Lower lobe of right lung (tissue), 2 donors: ENCODE measurements around the gene LRIG1. TPM values are rescaled to one million over a fixed set of nuclear protein-coding genes. Genes with fewer than 3 reads are reported as not detected.

ENCODE experiments used
- ATAC-seq, 2 donors: fragments of 200-7000 bp; cut with Tn5 transposase; one replicate each; pipeline ENCODE4 v1.9.1; 2020 to 2022; ENCODE audit warnings: mild to moderate bottlenecking in 2 of 2, moderate library complexity in 2 of 2
- DNase-seq: peaks from one replicate; pipeline ENCODE4 v3.0.0-alpha.2; 2020
- H3K27ac ChIP-seq: fragments of 200-600 bp; one replicate; pipeline ENCODE4 v1.8.0; 2022
- H3K27me3 ChIP-seq: fragments of 200-600 bp; one replicate; pipeline ENCODE4 v1.8.0; 2022; ENCODE audit warnings: low read depth
- H3K36me3 ChIP-seq: fragments of 200-600 bp; one replicate; pipeline ENCODE4 v1.8.0; 2022; ENCODE audit warnings: mild to moderate bottlenecking
- H3K4me1 ChIP-seq: fragments of 200-600 bp; one replicate; pipeline ENCODE4 v1.8.0; 2022
- H3K4me3 ChIP-seq: fragments of 200-600 bp; one replicate; pipeline ENCODE4 v1.8.0; 2022; ENCODE audit warnings: mild to moderate bottlenecking
- H3K9me3 ChIP-seq: fragments of 200-600 bp; one replicate; pipeline ENCODE4 v1.8.0; 2022
- intact Hi-C: fragments of 100-400 bp; cut with DNase I; formaldehyde crosslinking; loops from one replicate; pipeline ENCODE4 v1.11.0; 2022
- total RNA-seq: library from RNA; stranded (reverse); fragmentation: NEBNext Ultra II Directional; extraction: Animal tissue kit (Norgen Biotek cat#: 25700); gene quantifications from one replicate; pipeline ENCODE4 v1.2.1, GENCODE V29; 2021
- TF ChIP-seq, protein P1 (sequence below): fragments of 200-600 bp; IDR thresholded peaks from one replicate; pipeline ENCODE4 v1.8.0; 2022; ENCODE audit warnings: antibody characterized with exemption, mild to moderate bottlenecking
- donor health status: DM: no; HTN: yes; CAD: no; lungs with severe emphysema.

Gene LRIG1
- total RNA-seq, 1 donor from 2014 or later = 54.2 TPM

- Histone ChIP-seq H3K4me1 (no peaks in the 10 kb centered on the region), H3K27ac (no peak overlapping the region), H3K4me3 (no peak overlapping the region), H3K9me3 (no peaks in the 10 kb centered on the region), H3K36me3 (no peaks in the 10 kb centered on the region), H3K27me3 (no peaks in the 10 kb centered on the region)
- peak in 1 of 2 donors; percentile 26 for ATAC-seq
- TF ChIP-seq, protein P1, sequence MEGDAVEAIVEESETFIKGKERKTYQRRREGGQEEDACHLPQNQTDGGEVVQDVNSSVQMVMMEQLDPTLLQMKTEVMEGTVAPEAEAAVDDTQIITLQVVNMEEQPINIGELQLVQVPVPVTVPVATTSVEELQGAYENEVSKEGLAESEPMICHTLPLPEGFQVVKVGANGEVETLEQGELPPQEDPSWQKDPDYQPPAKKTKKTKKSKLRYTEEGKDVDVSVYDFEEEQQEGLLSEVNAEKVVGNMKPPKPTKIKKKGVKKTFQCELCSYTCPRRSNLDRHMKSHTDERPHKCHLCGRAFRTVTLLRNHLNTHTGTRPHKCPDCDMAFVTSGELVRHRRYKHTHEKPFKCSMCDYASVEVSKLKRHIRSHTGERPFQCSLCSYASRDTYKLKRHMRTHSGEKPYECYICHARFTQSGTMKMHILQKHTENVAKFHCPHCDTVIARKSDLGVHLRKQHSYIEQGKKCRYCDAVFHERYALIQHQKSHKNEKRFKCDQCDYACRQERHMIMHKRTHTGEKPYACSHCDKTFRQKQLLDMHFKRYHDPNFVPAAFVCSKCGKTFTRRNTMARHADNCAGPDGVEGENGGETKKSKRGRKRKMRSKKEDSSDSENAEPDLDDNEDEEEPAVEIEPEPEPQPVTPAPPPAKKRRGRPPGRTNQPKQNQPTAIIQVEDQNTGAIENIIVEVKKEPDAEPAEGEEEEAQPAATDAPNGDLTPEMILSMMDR = no peak
- intact Hi-C loops = no loop called here
- no peak for DNase-seq
These were observed 7.6 kb upstream of the LRIG1 start for GRCh38 chr3:66508461-66508860.

DNA sequence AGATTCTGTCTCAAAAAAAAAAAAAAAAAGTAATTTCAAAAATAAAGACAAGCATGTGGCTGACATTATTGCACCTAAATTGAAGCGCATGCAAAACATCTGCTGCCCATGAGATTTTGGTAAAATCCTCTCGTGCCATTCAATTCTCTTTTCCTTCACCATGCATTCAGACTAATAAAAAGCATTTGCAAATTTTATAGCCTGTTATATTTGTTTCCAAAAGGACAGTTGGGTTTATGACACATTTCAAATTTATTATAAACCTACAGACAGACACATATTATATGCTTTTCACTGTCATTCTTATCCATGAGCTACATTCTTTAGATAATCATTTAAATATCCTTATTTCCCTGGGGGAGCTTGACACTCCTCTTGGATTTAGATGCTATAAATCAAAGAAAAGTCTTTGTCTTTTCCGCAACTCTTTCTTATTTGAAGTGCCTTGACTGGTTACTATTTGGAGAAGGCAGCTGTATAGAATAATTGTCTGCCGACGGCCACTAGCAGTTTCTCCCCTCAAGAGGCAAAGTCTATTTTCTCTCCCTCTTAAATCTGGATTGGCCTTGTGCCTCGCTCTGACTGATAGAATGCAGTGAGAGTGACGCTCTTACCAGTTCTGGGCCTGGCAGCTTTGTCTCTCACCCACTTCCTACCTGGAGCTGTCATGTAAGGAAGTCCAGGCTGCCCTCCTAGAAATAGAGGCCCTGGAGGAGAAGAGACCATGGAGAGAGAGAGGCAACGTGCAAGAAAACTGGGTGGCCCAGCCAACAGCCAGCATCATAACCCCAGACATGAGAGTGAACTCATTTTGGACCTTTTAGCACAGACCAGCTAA lies 6.8 kb upstream of the LRIG1 start:
- intact Hi-C loops = no loop called here

GRCh38 chr3:66506154-66506553 lies 5.3 kb upstream of the LRIG1 start:
- no peak overlapping the region for H3K27ac ChIP-seq
- no peak for DNase-seq
- no peak for ATAC-seq
- peaks cover 6% of the 10 kb centered on the region for H3K4me1 ChIP-seq
- no peak overlapping the region for H3K4me3 ChIP-seq
- no peaks in the 10 kb centered on the region for H3K9me3 ChIP-seq
- TF ChIP-seq, protein P1 = no peak
- intact Hi-C loops = no loop called here
- no peaks in the 10 kb centered on the region for H3K36me3 ChIP-seq
- H3K27me3 ChIP-seq = no peaks in the 10 kb centered on the region

More for the DNA sequence above, 6.8 kb upstream of the LRIG1 start:
- H3K27ac ChIP-seq = no peak overlapping the region
- DNase-seq (no peak), ATAC-seq (peak in 1 of 2 donors; percentile 56)
- TF ChIP-seq, protein P1 = no peak
- H3K4me1 ChIP-seq = no peaks in the 10 kb centered on the region
- no peaks in the 10 kb centered on the region for H3K9me3 ChIP-seq
- H3K4me3 ChIP-seq = no peak overlapping the region
- no peaks in the 10 kb centered on the region for H3K27me3 ChIP-seq
- no peaks in the 10 kb centered on the region for H3K36me3 ChIP-seq

DNA sequence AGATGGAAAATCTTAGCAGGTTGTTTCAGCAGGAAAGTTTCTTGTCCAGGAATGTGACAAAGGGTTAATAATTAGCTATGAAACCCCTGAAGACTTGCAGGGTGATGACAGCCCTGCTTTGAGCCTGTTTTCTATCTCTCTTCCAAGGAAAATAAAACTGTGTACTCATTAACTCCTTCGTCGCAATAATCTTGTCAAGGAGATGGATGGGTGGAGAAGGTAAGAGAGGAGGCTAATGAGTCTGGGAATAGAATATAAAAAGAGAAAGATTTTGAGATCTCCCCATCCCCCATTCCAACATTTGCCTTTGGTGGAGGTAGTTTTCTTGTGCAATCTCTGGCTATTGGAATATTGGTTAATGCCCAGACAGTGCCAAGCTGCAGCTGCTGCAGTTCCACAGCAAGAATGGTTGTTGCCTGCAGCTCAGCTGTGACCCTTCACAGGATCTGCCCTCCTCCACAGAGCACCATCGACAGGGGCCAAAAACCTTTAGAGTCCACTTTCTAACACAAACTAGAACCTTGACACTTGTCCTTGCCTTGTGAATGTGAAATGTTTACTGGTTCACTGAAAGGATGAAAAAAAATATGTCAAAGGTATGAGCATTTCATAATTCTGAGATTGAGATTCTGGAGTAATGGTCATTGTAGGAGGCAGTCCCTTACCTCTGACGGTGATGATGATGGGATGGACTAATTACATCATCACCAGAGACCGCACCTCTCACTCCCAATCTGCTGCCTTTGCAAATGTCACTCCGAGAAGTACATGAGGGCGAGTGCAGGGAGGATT lies 4.2 kb upstream of the LRIG1 start:
- TF ChIP-seq, protein P1 = no peak
- Histone ChIP-seq H3K9me3 (no peaks in the 10 kb centered on the region), H3K27me3 (no peaks in the 10 kb centered on the region), H3K4me1 (peaks cover 6% of the 10 kb centered on the region), H3K4me3 (no peak overlapping the region), H3K27ac (no peak overlapping the region), H3K36me3 (no peaks in the 10 kb centered on the region)
- DNase-seq (no peak), ATAC-seq (no peak)
- intact Hi-C loops = no loop called here

DNA sequence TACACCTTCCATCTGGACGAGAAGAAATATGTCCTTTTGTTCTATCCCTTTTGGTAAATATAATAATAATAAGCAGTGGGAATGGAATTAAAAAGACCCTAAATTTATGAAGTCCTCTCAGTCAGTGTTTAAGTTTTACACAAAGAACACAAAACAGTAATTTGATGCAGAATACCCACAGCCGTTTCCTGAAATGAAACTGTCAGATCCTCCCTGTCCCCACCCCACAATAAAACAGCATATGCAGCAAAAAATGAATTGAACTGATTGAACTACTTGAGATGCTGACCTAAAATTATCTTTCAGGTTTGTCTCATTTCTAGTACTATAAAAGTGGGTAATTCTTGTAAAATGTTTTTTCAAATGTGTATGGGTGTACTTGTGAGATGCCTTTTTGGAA lies 2.2 kb upstream of the LRIG1 start:
- Histone ChIP-seq H3K36me3 (no peaks in the 10 kb centered on the region), H3K4me3 (no peak overlapping the region), H3K27me3 (no peaks in the 10 kb centered on the region), H3K4me1 (peaks cover 21% of the 10 kb centered on the region), H3K9me3 (no peaks in the 10 kb centered on the region), H3K27ac (no peak overlapping the region)
- no peak for DNase-seq
- intact Hi-C loops = no loop called here
- TF ChIP-seq, protein P1 = no peak
- no peak for ATAC-seq
